ENCODE data around the gene MIER2. TPM values are rescaled to one million over a fixed set of nuclear protein-coding genes. Genes with fewer than 3 reads are reported as not detected.

Gene MIER2, protein sequence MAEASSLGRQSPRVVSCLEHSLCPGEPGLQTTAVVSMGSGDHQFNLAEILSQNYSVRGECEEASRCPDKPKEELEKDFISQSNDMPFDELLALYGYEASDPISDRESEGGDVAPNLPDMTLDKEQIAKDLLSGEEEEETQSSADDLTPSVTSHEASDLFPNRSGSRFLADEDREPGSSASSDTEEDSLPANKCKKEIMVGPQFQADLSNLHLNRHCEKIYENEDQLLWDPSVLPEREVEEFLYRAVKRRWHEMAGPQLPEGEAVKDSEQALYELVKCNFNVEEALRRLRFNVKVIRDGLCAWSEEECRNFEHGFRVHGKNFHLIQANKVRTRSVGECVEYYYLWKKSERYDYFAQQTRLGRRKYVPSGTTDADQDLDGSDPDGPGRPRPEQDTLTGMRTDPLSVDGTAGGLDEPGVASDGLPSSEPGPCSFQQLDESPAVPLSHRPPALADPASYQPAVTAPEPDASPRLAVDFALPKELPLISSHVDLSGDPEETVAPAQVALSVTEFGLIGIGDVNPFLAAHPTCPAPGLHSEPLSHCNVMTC
- total RNA-seq: 19.2 TPM

DNA sequence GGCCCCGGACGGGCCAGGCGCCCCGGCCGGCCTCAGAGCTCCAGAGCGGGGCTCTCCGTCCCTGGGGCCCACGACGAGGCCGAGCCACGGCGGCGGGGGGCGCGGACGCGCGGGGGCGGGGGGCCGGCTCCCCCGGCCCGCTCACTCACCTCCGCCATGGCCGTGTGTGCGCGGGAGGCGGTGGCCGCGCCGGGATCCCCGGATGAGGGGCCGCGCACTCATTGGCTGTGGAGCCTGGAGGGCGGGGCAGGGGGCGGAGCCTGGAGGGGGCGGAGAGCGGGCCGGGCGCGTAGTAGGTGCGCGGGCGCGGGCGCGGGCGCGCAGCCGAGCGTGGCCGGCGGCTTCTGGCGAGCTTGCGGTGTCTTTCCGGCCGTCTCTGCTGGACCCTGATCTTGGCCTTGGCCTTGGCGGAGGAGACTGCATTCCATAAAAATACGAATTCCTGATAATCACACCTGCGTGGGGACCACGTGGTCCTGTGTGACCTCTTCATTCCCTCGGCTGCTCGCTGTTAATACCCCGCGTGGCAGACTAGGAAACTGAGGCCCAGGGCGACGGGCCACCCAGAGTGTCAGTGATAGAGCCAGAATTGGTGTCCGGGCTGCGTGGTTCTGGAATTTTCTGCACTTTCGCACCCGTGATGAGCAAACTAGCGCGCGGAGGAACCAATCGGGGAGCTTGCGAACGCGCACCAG is at the start of gene MIER2:
MIER2 (minus strand) TSS at position 172 of the 695 bp plus-strand sequence; CDS start at position 158, 14 bp downstream.

DNA sequence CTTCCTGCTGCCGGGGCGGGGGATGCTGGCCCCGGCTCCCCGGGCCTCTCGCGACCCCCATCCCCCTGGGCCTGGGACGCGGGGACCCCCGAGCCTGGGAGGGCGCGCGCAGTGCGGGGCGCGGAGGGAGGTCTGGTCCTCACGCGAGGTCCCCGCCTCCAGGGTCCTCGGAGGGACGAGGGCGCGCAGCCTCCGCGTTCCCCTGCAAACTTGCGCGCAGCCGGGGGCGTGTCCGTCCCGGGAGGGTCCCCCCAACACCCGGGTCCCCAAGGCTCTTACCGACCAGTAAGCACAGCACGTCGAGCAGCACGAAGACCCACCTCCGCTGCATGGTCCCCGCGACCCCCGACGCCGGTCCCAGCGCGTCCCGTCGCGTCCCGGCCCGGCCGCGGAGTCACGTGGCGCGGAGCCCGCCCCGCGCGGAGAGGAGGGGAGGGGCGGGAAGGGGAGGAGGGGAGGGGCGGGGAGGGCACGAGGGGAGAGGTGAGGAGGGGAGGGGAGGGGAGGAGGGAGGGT is 53.5 kb downstream of the MIER2 start, which contains the start of gene PLPP2:
PLPP2 (minus strand) TSS at position 398 of the 516 bp plus-strand sequence; CDS start at position 331, 67 bp downstream.

Other genes starting within 250 kb of the MIER2 start
- not detected for gene OR4F17, start 237.7 kb downstream of the MIER2 start, total RNA-seq
- gene PLPP2, start 53.4 kb downstream of the MIER2 start, total RNA-seq: 8.6 TPM
- gene C2CD4C, start 64.4 kb upstream of the MIER2 start, total RNA-seq: 1.6 TPM
- gene SHC2, start 116.2 kb upstream of the MIER2 start, total RNA-seq: 30.6 TPM
- gene MADCAM1, start 151.7 kb upstream of the MIER2 start, total RNA-seq: 3.6 TPM
- 30.3 TPM for gene TPGS1, start 162.7 kb upstream of the MIER2 start, total RNA-seq
- gene CDC34, start 187.0 kb upstream of the MIER2 start, total RNA-seq: 72.5 TPM
- 1.2 TPM for gene GZMM, start 199.3 kb upstream of the MIER2 start, total RNA-seq
- 363 TPM for gene BSG, start 227.8 kb upstream of the MIER2 start, total RNA-seq
- gene HCN2, start 245.1 kb upstream of the MIER2 start, total RNA-seq: 0.53 TPM